Activated naive CD4-positive, alpha-beta T cell treated with Interleukin-2 at 50 U/mL for 16 hours (primary cell): Measurements from ENCODE around the gene CRHR2.
A peak's percentile ranks its signal among the peaks of the same experiment; 100 is the strongest.

Experiments
- DNase-seq: peaks from one replicate; pipeline ENCODE4 v3.0.0-alpha.2; 2020

The CRHR2 gene

GRCh38 chr7:30613366-30614325, 68.6 kb downstream of the CRHR2 start:
- no peak for DNase-seq

- peak; percentile 42 for DNase-seq
Measured at GRCh38 chr7:30612658-30613265, 69.5 kb downstream of the CRHR2 start.

- DNase-seq = no peak
Measured at GRCh38 chr7:30605832-30606231, 76.4 kb downstream of the CRHR2 start.

- no peak for DNase-seq
Measured at GRCh38 chr7:30604901-30605300, 77.4 kb downstream of the CRHR2 start.
